Transverse colon (tissue), 4 donors: ENCODE data around the gene PRPF40B. TPM values are rescaled to one million over a fixed set of nuclear protein-coding genes. Genes with fewer than 3 reads are reported as not detected.

Experiments used
- DNase-seq: peaks from one replicate; pipeline ENCODE4 v3.0.0-alpha.2; 2019
- H3K27ac ChIP-seq, 4 donors: fragments of 200-600 bp; sonication (generic); 2 replicates each; pipeline ENCODE4 v1.5.1; 2016 to 2018; ENCODE audit warnings: inconsistent platforms in 4 of 4
- H3K27me3 ChIP-seq: fragments of 200-600 bp; sonication (generic); 2 replicates; pipeline ENCODE4 v1.5.1; 2017; ENCODE audit warnings: inconsistent platforms
- H3K36me3 ChIP-seq, 4 donors: fragments of 200-600 bp; sonication (generic); 2 replicates each; pipeline ENCODE4 v1.5.1; 2017 to 2019; ENCODE audit warnings: inconsistent platforms in 4 of 4
- H3K4me1 ChIP-seq, 4 donors: fragments of 200-600 bp; sonication (generic); 2 replicates each; pipeline ENCODE4 v1.5.1; 2017 to 2020; ENCODE audit warnings: inconsistent platforms in 4 of 4
- H3K4me3 ChIP-seq, 4 donors: fragments of 200-600 bp; sonication (generic); 1 replicate in 1 of 4; 2 replicates in 3 of 4; pipeline versions ENCODE4 v1.5.1 to v1.6.1; 2017 to 2019; ENCODE audit warnings: inconsistent platforms in 4 of 4
- H3K9me3 ChIP-seq, 2 donors: fragments of 200-600 bp; sonication (generic); 2 replicates each; pipeline ENCODE4 v1.5.1; 2017 to 2019; ENCODE audit warnings: inconsistent platforms in 2 of 2
- EP300 ChIP-seq: sonication (generic); formaldehyde crosslinking; IDR thresholded peaks from one replicate; pipeline ENCODE4 v1.6.1; 2017; ENCODE audit warnings: antibody characterized with exemption, low read depth
- POLR2A ChIP-seq: fragments of 450-650 bp; IDR thresholded peaks from one replicate; pipeline ENCODE4 v1.6.1; 2016; ENCODE audit warnings: antibody characterized with exemption, mild to moderate bottlenecking, moderate library complexity
- POLR2AphosphoS5 ChIP-seq, 3 donors: sonication (generic); formaldehyde crosslinking; IDR thresholded peaks; one replicate each; pipeline ENCODE4 v1.6.1; 2016; ENCODE audit warnings: antibody characterized with exemption in 3 of 3
- WGBS, 2 donors: methylation state at CpG; one replicate each; pipeline ENCODE4 v1.1.5; 2018; ENCODE audit warnings: low coverage in 1 of 2; 5-methylcytosine and 5-hydroxymethylcytosine counted together
- in situ Hi-C, 4 donors: fragments of 200-750 bp; cut with MboI; loops; one replicate each; pipeline versions ENCODE4 v1.15.0 to v1.15.1; 2017; ENCODE audit warnings: low sequenced_read_pairs in 3 of 4, low pct_ligation_motif_present in 1 of 4, low pct_unique_long_range_greater_than_20kb in 1 of 4
- intact Hi-C: fragments of 100-400 bp; cut with DNase I; formaldehyde crosslinking; loops from one replicate; pipeline ENCODE4 v1.15.1; 2023; ENCODE audit warnings: low total_unique reads
- total RNA-seq, 4 donors: library from RNA; depleted of rRNA; stranded (reverse); fragments of >200 nt; gene quantifications; one replicate each; pipeline ENCODE4 v1.1.0, GENCODE V29; 2016
- TF ChIP-seq, protein P1 (sequence below), 5 experiments: fragments of 200-600 bp in 3 of 5; fragments of 450-650 bp in 2 of 5; sonication (generic) in 3 of 5; IDR thresholded peaks; 1 replicate in 2 of 5; 2 replicates in 3 of 5; pipeline ENCODE4 v1.5.1; 2016 to 2017; ENCODE audit warnings: antibody characterized with exemption in 5 of 5, inconsistent platforms in 3 of 5, mild to moderate bottlenecking in 2 of 5, moderate library complexity in 1 of 5

PRPF40B gene
- total RNA-seq, 4 donors from 2014 or later, result 3.7 to 12.7 (median 8.7) TPM

DNA sequence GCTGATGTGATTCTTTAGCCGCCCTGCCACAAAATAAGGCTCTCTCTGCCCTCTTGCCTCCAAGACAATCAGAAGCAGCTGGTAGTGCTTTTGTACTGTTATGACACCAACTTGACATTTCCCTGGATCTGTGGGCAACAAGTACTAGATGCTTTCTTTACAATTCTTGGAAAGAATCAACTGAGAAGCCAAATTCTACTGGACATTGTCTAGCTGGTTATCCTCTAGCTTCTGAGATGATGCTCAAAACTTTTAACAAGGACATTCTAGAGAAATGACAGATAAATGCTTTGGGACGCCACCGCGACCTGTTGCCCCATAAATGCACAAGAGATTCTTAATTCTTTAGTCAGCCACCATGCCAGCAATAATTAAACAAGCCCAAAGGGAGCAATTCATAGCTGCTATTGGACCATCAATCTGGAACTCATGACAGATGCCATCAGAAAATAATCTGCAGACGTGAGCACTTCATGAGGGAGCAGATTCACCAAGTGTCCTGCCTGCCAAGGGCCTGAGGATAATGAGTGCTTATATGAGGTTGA, 61.0 kb downstream of the PRPF40B start:
- no peak for DNase-seq
- Histone ChIP-seq H3K4me3 (no peak overlapping the region), H3K9me3 (no peaks in the 10 kb centered on the region), H3K27me3 (no peaks in the 10 kb centered on the region), H3K4me1 (peaks cover 0 to 16% (median 0%) of the 10 kb centered on the region in 4 donors), H3K27ac (no peak overlapping the region), H3K36me3 (no peaks in the 10 kb centered on the region)
- 83 to 84% methylated on average over 1 to 5 of the region's 5 CpGs for WGBS, 2 donors
- intact Hi-C loops, result no loop called here
- TF ChIP-seq POLR2A, result no peak
- in situ Hi-C loops, result no loop called here

DNA sequence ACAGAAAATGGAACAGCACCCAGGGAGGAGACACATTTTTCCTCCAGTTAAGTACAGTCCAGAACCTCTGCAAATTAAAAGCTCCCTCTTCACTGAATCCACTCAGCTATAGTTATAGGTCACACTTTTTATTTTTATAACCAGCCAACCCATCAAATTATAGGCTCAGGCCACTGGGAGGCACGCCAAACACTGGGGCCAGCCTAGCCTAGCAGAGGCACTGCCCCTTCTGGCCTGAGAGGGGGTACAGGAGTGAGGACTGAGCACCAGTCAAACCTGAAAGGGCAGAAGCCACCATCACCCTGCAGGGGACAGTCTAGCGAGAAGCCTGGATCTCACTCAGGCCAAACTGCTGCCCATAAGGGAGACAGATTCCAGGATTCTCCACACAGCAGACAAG, 64.6 kb downstream of the PRPF40B start:
- DNase-seq, result no peak
- 91 to 100% methylated on average over 1 to 2 of the region's 2 CpGs for WGBS, 2 donors
- Histone ChIP-seq H3K27ac (no peak overlapping the region), H3K4me1 (peaks cover 0 to 16% (median 0%) of the 10 kb centered on the region in 4 donors), H3K9me3 (no peaks in the 10 kb centered on the region), H3K36me3 (no peaks in the 10 kb centered on the region), H3K4me3 (no peak overlapping the region), H3K27me3 (no peaks in the 10 kb centered on the region)
- TF ChIP-seq EP300 (no peak), POLR2A (no peak), POLR2AphosphoS5 (IDR thresholded peaks at IDR 0.05) (no peak)
- TF ChIP-seq, protein P1, sequence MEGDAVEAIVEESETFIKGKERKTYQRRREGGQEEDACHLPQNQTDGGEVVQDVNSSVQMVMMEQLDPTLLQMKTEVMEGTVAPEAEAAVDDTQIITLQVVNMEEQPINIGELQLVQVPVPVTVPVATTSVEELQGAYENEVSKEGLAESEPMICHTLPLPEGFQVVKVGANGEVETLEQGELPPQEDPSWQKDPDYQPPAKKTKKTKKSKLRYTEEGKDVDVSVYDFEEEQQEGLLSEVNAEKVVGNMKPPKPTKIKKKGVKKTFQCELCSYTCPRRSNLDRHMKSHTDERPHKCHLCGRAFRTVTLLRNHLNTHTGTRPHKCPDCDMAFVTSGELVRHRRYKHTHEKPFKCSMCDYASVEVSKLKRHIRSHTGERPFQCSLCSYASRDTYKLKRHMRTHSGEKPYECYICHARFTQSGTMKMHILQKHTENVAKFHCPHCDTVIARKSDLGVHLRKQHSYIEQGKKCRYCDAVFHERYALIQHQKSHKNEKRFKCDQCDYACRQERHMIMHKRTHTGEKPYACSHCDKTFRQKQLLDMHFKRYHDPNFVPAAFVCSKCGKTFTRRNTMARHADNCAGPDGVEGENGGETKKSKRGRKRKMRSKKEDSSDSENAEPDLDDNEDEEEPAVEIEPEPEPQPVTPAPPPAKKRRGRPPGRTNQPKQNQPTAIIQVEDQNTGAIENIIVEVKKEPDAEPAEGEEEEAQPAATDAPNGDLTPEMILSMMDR (IDR thresholded peaks at IDR 0.05), result no peak
- intact Hi-C loops, result no loop called here
- in situ Hi-C loops, result no loop called here

DNA sequence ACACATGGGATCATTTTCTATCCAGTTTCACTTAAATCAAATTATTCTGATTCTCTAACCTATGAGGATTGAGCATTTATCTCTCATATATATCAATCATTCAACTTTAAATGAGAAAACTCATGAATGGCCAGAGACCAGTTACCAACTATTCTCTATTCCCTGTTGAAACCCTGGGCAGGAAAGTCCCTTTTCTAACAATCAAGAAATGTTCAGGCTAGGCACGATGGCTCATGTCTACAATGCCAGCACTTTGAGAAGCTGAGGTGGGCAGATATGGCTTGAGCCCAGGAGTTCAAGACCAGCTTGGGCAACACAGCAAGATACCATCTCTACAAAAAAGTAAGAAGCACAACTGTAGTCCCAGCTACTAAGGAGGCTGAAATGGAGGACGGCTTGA, 65.9 kb downstream of the PRPF40B start:
- Histone ChIP-seq H3K27me3 (no peaks in the 10 kb centered on the region), H3K4me1 (peaks cover 0 to 10% (median 0%) of the 10 kb centered on the region in 4 donors), H3K9me3 (no peaks in the 10 kb centered on the region), H3K36me3 (no peaks in the 10 kb centered on the region), H3K27ac (no peak overlapping the region), H3K4me3 (no peak overlapping the region)
- intact Hi-C loops (no loop called here), in situ Hi-C loops (no loop called here)
- DNase-seq, result no peak
- TF ChIP-seq POLR2A (no peak), EP300 (no peak), POLR2AphosphoS5 (IDR thresholded peaks at IDR 0.05) (no peak)
- TF ChIP-seq, protein P1 (IDR thresholded peaks at IDR 0.05), result no peak
- WGBS, 2 donors, result 66 to 74% methylated on average over 2 of the region's 2 CpGs

DNA sequence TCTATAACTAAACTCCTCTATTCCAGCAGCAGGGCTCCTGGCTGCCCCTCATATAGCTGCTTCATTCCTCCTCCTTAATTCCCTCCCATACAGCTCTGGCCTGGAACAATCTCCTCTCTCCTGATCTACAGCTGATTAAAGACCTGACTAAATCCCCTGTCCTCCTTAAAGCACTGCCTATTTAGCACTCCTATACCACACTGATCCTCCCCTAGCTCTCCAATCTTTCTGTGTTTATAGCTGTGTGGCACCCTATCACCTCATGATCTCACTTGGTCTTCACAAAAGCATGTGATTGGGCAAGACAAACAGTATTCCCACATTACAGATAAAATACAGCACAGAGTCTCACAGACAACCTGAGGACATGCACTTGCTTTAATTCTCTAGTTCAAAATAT, 66.4 kb downstream of the PRPF40B start:
- no peak for TF ChIP-seq EP300
- no peak for TF ChIP-seq POLR2AphosphoS5 (IDR thresholded peaks at IDR 0.05)
- TF ChIP-seq, protein P1 (IDR thresholded peaks at IDR 0.05), result no peak
- no peak for TF ChIP-seq POLR2A
- Histone ChIP-seq H3K9me3 (no peaks in the 10 kb centered on the region), H3K4me1 (peaks cover 0 to 6% (median 0%) of the 10 kb centered on the region in 4 donors), H3K36me3 (no peaks in the 10 kb centered on the region), H3K27ac (no peak overlapping the region), H3K27me3 (no peaks in the 10 kb centered on the region), H3K4me3 (no peak overlapping the region)
- DNase-seq, result no peak
- intact Hi-C loops (no loop called here), in situ Hi-C loops (no loop called here)

DNA sequence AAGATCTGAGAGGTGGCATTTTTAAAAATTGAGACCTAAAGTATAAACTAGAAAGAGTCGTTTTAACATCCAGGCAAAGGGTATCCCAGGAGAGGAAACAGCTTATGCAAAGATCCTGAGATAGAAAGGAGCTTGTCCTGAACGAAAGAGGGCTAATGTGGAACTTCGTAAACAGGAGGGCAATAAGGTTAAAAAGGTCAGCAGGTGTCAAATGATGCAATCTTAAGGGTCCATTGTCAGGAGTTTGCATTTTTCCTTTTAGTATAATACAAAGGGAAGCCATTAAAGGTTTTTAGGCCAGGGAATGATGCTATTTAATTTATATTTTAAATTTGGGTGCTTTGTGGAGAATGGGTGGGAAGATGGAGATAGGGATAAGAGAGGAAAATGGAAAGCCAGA, 69.5 kb downstream of the PRPF40B start:
- H3K27me3 ChIP-seq, result no peaks in the 10 kb centered on the region
- no peak for DNase-seq
- H3K27ac ChIP-seq, result no peak overlapping the region
- TF ChIP-seq POLR2A (no peak), EP300 (no peak), POLR2AphosphoS5 (IDR thresholded peaks at IDR 0.05) (no peak)
- TF ChIP-seq, protein P1 (IDR thresholded peaks at IDR 0.05), result no peak
- WGBS, 2 donors, result 77 to 81% methylated on average over 3 of the region's 3 CpGs
- in situ Hi-C loops (no loop called here), intact Hi-C loops (no loop called here)
- no peak overlapping the region for H3K4me3 ChIP-seq
- H3K36me3 ChIP-seq, result no peaks in the 10 kb centered on the region
- no peaks in the 10 kb centered on the region for H3K9me3 ChIP-seq
- H3K4me1 ChIP-seq, result peaks cover 0 to 8% (median 0%) of the 10 kb centered on the region in 4 donors
